Measurements from ENCODE around the gene CDH4. TPM values are rescaled to one million over a fixed set of nuclear protein-coding genes. Genes with fewer than 3 reads are reported as not detected.

Gene CDH4
- total RNA-seq, 1 experiment from 2014 or later = not detected

GRCh38 chr20:61662226-61662967, 410.3 kb downstream of the CDH4 start:
- Histone ChIP-seq H3K4me1 (replicated peaks; ENCODE audit: insufficient read depth) (no peaks in the 10 kb centered on the region), H3K4me2 (no peak overlapping the region), H3K4me3 (no peak overlapping the region), H3K9me3 (ENCODE audit: insufficient read depth, low read depth) (no peaks in the 10 kb centered on the region), H3F3A (ENCODE audit: insufficient read depth, low read depth) (no peaks in the 10 kb centered on the region), H3K36me3 (ENCODE audit: low read depth) (no peaks in the 10 kb centered on the region), H4K20me1 (ENCODE audit: insufficient read depth) (0 out of 2 replicates have a peak, but pooled peaks cover 4% of the 10 kb centered on the region), H3K79me2 (ENCODE audit: low read depth) (no peaks in the 10 kb centered on the region), H2AFZ (no peak overlapping the region), H3K27me3 (ENCODE audit: insufficient read depth, low read depth) (peaks cover 100% of the 10 kb centered on the region), H3K9me2 (ENCODE audit: insufficient read depth) (no peaks in the 10 kb centered on the region), H3K27ac (no peak overlapping the region)
- POLR2A ChIA-PET (ENCODE audit: unreplicated experiment) = no interaction called here
- TF ChIP-seq EZH2 (IDR thresholded peaks at IDR 0.05; ENCODE audit: low read depth) (no peak), CTCF (conservative IDR thresholded peaks at IDR 0.05) (no peak)
- BruUV-seq (replicated peaks) = no TSS peak
- no peak for DNase-seq
- intact Hi-C loops (cut with micrococcal nuclease; ENCODE audit: unreplicated experiment) = no loop called here
- CTCF ChIA-PET = no interaction called here

GRCh38 chr20:61662968-61663331, 410.9 kb downstream of the CDH4 start:
- no peaks in the 10 kb centered on the region for H3K9me3 ChIP-seq (ENCODE audit: insufficient read depth, low read depth)
- no peak overlapping the region for H2AFZ ChIP-seq
- DNase-seq = no peak
- H3K27ac ChIP-seq = no peak overlapping the region
- H3K4me2 ChIP-seq = no peak overlapping the region
- peaks cover 100% of the 10 kb centered on the region for H3K27me3 ChIP-seq (ENCODE audit: insufficient read depth, low read depth)
- H3K4me3 ChIP-seq = no peak overlapping the region
- no peaks in the 10 kb centered on the region for H3K36me3 ChIP-seq (ENCODE audit: low read depth)
- TF ChIP-seq EZH2 (IDR thresholded peaks at IDR 0.05; ENCODE audit: low read depth) (no peak), CTCF (conservative IDR thresholded peaks at IDR 0.05) (no peak)
- H3K9me2 ChIP-seq (ENCODE audit: insufficient read depth) = no peaks in the 10 kb centered on the region
- 0 out of 2 replicates have a peak, but pooled peaks cover 4% of the 10 kb centered on the region for H4K20me1 ChIP-seq (ENCODE audit: insufficient read depth)
- CTCF ChIA-PET = no interaction called here
- POLR2A ChIA-PET (ENCODE audit: unreplicated experiment) = no interaction called here
- BruUV-seq (replicated peaks) = no TSS peak
- intact Hi-C loops (cut with micrococcal nuclease; ENCODE audit: unreplicated experiment) = no loop called here
- no peaks in the 10 kb centered on the region for H3K79me2 ChIP-seq (ENCODE audit: low read depth)
- H3K4me1 ChIP-seq (replicated peaks; ENCODE audit: insufficient read depth) = no peaks in the 10 kb centered on the region
- no peaks in the 10 kb centered on the region for H3F3A ChIP-seq (ENCODE audit: insufficient read depth, low read depth)

- Histone ChIP-seq H3K9me2 (ENCODE audit: insufficient read depth) (no peaks in the 10 kb centered on the region), H3K4me3 (no peak overlapping the region), H3K79me2 (ENCODE audit: low read depth) (no peaks in the 10 kb centered on the region), H4K20me1 (ENCODE audit: insufficient read depth) (0 out of 2 replicates have a peak, but pooled peaks cover 4% of the 10 kb centered on the region), H2AFZ (no peak overlapping the region), H3K27ac (no peak overlapping the region), H3F3A (ENCODE audit: insufficient read depth, low read depth) (no peaks in the 10 kb centered on the region), H3K36me3 (ENCODE audit: low read depth) (no peaks in the 10 kb centered on the region), H3K9me3 (ENCODE audit: insufficient read depth, low read depth) (no peaks in the 10 kb centered on the region), H3K4me1 (replicated peaks; ENCODE audit: insufficient read depth) (no peaks in the 10 kb centered on the region), H3K4me2 (no peak overlapping the region), H3K27me3 (ENCODE audit: insufficient read depth, low read depth) (peaks cover 100% of the 10 kb centered on the region)
- ChIA-PET CTCF (no interaction called here), POLR2A (ENCODE audit: unreplicated experiment) (no interaction called here)
- DNase-seq = no peak
- no TSS peak for BruUV-seq (replicated peaks)
- TF ChIP-seq CTCF (conservative IDR thresholded peaks at IDR 0.05) = no peak
- TF ChIP-seq EZH2 (IDR thresholded peaks at IDR 0.05; ENCODE audit: low read depth) = no peak; the same call in 1 of the 2 replicates
- intact Hi-C loops (cut with micrococcal nuclease; ENCODE audit: unreplicated experiment) = no loop called here
Measured at GRCh38 chr20:61663521-61664425, 411.7 kb downstream of the CDH4 start.
